KBM-7 (cell line): Measurements from ENCODE around the gene NBEAL1.
"Not testable (repeated sequence)": the region's sequence is repeated elsewhere in the genome, so short reads cannot be mapped to it uniquely, and the experiment has no call there.

Source experiments
- DNase-seq: peaks from one replicate; pipeline ENCODE4 v3.0.0-alpha.2; 2015
- in situ Hi-C: fragments of 300-500 bp; cut with MboI; formaldehyde crosslinking; loops from 2 replicates; pipeline ENCODE4 v1.14.3; 2020; ENCODE audit warnings: low sequenced_read_pairs, low pct_unique_long_range_greater_than_20kb, mixed read lengths

NBEAL1 gene

DNA sequence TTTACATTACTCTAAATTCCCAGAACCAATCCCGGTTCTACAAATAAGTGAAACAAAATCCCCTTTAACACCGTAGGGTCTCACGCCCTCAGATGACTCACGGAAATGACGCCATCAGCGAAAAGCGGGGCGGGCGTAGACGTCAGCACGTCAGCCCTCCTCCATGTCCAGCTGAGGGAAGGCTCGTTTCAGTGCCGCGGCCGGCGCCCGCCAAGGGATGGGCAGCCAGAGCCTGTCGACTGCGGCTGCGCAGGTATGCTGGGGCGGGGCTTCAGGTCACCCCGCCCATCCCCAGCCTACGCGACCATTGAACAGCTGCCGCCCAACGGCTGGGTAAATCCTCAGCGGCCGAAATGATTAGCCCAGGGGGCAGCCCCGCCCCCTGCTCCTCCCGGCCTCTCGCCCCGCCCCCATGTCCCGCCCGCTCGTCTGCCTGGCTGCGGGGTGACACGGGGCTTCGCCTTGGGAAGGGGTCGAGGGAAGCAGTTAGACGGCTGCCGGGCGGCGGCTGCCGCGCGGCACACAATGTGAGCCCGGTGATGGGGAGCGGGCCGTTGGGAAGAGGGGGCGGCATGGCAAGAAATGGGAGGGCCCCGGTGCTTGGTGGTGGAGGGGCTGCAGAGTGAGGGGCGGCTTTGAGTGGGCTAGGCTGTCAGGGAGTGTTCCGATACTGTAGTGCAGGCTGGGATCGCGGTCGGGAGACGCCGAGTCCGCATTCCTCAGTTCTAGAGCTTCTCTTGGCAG lies at the start of gene NBEAL1:
TSS of gene NBEAL1 (plus strand) at position 420 of the 744 bp plus-strand sequence. CDS start 1,510 bp downstream, outside the sequence.
- peak; percentile 99 for DNase-seq

DNA sequence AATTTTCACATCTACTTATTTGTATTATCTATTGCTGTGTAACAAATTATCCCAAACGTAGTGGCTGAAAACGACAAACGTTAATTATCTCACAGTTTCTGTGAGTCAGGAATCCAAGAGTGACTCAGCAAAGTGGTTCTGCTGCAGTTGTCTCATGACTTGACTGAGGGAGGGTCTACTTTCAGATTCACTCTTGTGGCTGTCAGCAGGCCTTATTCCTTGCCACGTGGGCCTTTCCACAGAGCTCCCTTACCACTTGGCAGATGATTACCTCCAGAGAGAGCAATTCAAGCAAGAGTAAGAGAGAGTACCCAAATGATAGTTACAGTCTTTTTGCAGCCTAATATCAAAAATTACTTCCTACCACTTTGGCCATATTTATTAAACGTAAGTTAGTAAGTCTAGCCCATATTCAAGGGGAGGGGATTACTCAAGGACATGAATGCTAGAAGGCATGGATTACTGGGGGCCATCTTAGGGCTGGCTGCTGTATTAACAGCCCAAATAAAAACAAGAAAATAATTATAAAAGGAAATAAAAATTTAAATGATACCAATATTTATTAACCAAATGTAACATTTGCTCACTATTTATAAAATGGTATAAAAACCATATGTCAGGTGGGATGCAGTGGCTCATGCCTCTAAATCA lies 48.7 kb upstream of the NBEAL1 start:
- peak; percentile 41 for DNase-seq
- in situ Hi-C loops = no loop called here

More for the DNA sequence above, at the start of gene NBEAL1:
- in situ Hi-C loops = no loop called here

DNA sequence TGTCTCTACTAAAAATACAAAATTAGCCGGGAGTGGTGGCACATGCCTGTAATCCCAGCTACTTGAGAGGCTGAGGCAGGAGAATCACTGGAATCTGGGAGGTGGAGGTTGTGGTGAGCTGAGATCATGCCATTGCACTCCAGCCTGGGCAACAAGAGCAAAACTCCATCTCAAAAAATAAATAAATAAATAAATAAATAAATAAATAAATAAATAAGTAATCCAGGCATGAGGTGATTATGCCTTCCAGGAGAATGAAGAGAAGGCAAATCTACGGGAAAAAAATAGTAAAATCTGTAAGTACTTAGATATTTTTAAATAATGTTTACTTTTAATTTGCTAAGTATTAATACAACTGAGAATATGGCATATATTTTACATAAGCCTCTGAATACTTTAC lies 45.3 kb upstream of the NBEAL1 start:
- DNase-seq, in situ Hi-C loops: not testable (repeated sequence)

DNA sequence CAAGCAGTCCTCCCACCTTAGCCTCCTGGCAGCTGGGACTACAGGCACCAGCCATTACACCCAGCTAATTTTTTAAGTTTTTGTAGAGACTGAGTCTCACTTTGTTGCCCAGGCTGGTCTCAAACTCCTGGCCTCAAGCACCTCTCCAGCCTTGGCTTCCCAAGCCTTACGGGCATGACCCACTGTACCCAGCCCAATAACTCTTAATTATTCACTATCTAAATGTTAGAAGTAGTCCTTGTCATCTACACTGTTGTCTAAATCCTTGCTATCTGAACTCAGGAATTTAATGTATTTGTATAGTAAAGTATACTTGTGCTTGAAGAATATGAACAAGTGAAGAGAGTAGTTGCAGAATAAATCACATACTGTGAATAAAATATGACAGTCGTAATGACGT lies 37.9 kb upstream of the NBEAL1 start:
- in situ Hi-C loops = no loop called here
- DNase-seq = no peak

DNA sequence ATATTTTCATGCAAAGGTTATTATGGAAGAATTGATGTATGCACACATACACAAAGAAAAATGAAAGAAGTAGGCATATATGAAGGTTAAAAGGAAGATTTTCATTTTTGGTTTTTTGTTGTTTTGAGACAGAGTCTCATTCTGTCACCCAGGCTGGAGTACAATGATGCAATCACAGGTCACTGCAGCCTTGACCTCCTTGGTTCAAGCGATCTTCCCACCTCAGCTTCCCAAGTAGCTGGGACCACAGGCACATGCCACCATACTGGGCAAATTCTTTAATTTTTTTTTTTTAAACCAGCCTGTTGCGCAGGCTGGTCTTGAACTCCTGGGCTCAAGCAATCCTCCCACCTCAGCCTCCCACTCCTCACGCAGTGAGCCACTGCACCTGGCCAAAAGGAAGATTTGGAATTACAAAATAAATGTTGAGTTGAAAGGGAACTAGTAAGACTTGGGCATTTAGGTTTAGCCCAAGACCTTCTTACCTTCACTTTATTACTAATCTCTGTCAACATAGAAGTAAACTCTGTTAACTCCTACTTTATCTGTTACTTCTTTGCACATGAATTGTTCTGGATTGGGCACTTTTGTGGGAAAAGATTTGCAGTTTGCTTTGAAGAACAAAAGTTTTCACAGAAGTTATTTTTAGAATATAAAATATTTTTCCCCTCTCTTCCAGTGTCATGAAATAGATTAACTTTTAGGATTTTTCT lies 31.7 kb upstream of the NBEAL1 start:
- no peak for DNase-seq
- in situ Hi-C loops = no loop called here

DNA sequence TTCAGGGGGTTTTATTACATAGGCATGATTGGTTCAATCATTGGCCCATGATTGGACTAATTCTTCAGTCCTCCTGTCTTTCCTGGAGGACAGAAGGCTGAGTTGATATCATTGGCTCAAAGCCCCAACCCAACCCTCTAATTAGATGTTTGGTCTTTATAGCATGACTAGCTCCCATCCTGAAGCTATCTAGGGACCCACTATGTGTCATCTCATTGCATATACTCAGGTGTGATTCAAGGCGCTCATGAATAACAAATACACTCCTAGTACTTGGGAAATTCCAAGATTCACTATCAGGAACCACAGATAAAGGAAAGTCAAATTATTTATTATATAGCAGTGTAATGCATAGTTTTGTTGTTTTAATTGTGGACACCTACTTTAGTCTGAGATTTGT lies 24.9 kb upstream of the NBEAL1 start:
- no peak for DNase-seq
- in situ Hi-C loops = no loop called here

DNA sequence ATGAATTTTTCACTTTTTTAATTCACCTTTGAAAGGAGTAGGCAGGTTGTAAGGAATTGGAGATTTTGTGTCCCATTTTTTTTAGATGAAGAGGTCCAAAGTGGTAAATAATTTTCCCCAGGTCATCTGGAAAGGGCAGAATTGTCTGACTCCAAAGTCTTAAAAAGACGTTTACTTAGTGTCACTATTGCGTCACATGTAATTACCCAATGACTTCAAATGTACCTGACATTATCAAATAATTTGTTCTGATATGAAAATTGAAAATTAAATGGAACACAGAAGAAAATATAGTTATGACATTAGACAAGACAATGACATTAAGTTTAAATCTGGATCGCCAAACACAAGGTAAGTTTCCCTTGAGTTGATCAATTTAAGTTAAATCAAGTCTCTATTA lies 24.2 kb upstream of the NBEAL1 start:
- in situ Hi-C loops = no loop called here
- DNase-seq = no peak

DNA sequence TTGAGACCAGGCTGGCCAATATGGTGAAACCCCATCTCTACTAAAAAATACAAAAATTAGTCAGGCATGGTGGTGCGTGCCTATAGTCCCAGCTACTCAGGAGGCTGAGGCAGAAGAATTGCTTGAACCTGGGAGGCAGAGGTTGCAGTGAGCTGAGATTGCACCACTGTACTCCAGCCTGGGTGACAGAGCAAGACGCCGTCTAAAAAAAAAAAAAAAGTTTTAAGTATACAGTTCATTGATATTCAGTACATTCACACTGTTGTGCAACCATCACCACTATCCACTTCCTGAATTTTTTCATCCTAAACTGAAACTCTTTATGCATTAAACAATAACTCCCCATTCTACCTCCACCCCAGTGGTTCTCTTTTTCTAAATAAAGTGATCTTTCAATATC lies 17.6 kb upstream of the NBEAL1 start:
- in situ Hi-C loops = not testable (repeated sequence)
- peak; percentile 68 for DNase-seq

DNA sequence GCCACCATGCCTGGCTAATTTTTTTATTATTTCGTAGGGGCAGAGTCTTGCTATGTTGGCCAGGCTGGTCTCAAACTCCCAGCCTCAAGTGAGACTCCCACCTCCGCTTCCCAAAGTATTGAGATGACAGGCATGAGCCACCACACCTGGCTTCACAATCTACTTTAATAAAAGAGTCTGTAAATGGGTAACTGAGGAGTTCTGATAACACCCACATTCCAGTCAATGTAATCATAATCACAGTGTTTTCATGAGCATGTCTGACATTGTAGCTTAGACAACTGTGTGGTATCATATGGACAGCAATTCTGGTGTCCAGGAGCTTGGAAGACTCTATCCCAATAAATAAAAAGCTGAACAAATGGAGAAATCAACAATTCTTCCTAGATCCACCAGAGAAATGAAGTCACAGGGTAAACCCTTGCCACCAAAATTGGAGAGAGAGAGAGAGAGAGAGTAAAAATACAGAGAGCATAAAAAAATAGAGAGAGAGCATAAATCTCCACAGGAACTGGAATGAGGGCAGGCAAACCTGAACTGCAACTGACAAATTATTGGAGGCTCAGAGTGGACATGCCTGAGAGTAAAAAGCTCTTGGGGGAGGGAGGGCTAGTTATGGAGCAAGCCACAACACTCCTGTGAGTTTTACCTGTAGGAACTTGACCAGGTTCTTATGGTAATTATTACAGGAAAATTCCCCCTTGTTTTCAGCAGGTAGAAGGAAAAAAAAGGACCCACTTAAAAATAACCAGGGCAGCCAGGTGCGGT lies 12.4 kb upstream of the NBEAL1 start:
- in situ Hi-C loops = no loop called here
- DNase-seq = no peak

DNA sequence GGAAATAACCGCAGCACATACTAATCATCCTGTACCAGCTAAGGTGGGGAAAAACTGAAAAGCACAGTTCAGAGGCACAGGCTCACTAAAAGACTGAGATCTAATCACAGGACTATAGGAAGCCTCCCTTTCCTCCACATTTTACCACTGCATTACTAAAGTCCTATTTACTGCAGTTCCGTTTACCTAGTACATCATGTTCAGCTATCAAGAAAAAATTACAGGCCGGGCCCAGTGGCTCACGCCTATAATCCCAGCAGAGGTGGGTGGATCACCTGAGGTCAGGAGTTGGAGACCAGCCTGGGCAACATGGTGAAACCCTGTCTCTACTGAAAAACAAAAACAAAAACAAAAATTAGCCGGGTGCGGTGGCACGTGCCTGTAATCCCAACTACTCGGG lies 11.0 kb upstream of the NBEAL1 start:
- in situ Hi-C loops = no loop called here
- DNase-seq = no peak

DNA sequence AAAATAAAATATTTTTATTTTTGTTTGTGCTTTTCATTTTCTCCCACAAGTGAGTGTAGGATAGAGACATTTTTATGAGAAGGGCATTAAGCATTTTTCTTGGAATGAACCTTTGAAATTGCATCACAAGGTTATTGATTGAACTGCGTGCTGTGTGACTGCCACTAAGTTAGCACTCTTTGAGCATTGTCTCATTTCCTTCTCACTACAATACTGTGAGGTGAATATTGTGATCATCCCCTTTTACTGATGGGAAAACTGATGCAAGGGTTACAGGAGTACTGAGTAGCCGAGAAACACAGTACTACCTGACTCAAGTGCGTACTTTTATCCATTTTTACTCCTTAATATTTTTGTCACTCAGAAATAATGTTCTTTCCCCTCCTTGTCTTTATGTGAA lies 2.0 kb downstream of the NBEAL1 start:
- DNase-seq = no peak
- in situ Hi-C loops = no loop called here

DNA sequence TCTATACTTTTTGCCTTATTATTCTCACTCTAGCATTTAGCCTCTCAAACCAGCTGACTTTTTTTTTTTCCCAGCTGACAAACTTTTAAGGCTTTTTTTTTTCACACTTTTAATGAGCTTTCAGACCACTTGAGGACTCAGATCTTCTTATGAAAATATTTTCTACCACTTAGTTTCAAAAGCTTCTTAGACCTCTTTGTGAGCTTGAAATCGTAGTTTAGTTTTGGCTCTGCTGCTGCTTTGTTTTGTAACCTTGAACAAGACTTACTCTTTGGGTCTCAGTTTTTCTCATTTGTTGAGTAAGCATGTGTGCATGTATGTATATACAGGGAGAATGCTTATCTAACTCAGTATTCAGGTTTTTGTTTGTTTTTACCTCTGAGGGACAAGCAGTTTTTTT lies 3.5 kb downstream of the NBEAL1 start:
- in situ Hi-C loops = no loop called here
- DNase-seq = no peak

DNA sequence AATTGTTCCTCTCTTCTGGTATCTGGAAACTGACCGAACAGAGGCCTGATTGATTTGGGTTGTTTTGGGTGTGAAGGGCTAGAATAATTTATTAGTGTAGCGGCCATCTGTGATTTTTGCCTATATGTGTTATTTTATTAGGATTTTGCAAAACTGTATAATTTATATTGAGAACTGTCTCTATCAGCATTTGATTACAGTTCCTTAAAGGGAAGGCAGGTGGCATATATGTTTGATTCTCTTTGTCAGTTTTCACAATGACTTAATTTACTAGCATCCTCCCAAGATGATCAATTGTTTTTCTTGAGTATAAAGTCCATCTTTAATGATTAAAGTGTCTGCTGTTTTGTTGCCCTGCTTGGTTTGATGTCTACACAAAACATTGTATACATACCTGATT lies 4.5 kb downstream of the NBEAL1 start:
- DNase-seq = no peak

DNA sequence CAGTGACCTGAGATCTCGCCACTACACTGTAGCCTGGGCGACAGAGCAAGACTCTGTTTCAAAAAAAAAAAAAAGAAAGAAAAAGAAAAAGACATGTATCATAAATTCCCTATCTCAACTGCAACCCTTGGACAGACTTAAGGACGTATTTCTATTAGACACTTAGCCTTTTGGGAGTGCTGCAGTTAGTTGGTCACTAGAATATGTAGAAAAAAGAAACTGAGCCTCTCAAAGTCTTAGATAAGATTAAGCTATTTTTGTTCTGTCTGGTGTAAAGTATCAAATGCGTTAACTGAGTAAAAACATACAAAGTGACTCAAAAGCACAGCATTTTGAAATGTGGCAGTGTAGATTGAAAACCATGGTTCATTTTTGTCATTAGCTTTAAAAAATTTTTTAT lies 7.3 kb downstream of the NBEAL1 start:
- in situ Hi-C loops = no loop called here
- no peak for DNase-seq

More for the DNA sequence above, 4.5 kb downstream of the NBEAL1 start:
- in situ Hi-C loops = no loop called here

DNA sequence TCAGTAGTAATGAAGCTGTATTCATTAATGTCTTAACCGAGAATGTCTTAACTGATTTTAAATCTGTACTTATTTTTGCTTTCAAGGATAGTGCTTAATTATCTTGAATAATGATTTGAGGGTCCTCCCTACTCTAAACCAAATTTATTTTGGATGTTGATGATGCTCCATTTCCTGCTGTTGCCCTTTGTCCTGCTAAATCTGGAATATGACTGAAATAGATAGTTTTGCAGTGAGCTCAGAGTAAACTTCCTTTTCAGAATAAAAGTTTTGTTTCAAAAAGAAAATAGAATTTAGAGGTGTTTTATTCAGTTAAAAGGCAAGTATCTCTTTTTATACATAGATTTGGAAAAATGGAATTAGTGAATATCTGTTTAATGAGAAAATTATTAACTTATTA lies 8.1 kb downstream of the NBEAL1 start:
- in situ Hi-C loops = no loop called here
- no peak for DNase-seq

DNA sequence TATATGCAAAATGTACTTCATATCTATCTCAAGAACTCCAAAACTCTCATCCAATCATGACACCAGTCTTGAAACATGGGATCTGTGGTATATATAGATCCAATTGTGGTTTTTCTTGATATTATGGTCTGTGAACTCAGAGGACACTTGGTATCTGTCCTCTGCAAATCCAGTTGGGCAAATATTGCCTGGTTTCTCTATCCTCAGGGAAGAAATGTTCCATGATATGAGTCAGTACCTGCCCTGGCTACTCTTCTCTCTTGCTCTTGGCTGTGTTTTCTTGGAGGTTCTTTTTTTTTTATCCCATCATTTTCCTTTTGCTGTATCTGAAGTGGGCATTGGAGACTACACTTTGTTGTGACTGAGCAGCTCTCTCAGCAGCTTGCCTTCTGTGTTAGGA lies 10.9 kb downstream of the NBEAL1 start:
- no peak for DNase-seq
- in situ Hi-C loops = no loop called here

DNA sequence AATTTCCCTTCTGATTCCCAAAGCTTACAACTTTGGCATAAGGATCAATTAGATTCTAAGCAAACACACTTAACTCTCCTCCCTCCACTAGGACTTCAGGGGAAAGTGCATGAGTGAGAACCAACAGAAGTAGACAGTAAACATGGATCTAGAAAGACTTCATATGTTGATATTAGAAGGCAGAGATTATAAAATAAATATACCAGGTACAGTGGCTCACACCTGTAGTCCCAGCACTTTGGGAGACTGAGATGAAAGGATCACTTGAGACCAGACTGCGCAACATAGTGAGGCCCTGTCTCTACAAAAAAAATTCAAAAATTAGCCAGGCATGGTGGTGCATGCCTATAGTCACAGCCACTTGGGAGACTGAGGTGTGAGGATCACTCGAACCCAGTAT lies 15.9 kb downstream of the NBEAL1 start:
- DNase-seq = no peak
- in situ Hi-C loops = no loop called here

DNA sequence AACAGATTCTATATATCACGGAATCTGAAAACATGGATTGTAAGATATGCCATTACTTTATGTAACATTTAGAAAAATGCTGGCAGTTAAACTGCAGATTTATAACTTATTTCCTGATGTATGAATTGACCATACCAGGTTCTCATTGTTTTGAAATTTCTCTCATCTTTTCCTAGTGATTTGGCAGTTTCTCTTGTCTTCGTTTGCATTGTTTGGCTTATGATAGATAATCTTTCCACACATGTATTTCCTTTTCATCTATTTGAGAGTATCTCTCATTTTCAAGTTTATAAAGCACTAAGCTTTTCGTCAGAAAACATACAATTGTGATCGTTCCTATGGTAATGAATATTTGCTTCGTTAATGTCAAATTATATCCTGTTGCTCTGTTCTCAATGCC lies 16.3 kb downstream of the NBEAL1 start:
- no peak for DNase-seq
- in situ Hi-C loops = no loop called here

DNA sequence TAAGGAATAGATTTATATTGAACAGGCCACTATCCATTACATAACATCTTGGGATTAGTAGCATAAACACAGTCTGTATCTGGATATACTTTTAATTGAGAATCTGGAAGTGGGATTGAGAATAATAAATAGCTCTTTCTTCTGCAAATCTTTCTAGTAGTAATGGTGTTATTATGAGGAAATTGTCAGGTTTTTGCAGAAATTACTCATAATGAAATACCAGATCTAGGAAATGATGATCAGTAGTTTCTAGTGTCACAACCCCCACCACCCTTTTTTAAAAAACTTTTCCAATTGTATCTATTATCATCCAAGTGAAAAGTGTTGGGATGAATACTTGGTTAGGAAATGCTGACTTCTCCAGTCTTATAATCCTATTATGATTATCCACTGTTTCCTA lies 18.7 kb downstream of the NBEAL1 start:
- in situ Hi-C loops = no loop called here

More for the DNA sequence above, 18.7 kb downstream of the NBEAL1 start:
- DNase-seq = no peak
